ENCODE measurements around the gene PFKFB2.

The PFKFB2 gene

GRCh38 chr1:207091200-207091908 lies 38.3 kb downstream of the PFKFB2 start:
- no peaks in the 10 kb centered on the region for H3K9me3 ChIP-seq
- H3K4me3 ChIP-seq (ENCODE audit: low read depth, low read length), result no peak overlapping the region
- TF ChIP-seq, protein P1, sequence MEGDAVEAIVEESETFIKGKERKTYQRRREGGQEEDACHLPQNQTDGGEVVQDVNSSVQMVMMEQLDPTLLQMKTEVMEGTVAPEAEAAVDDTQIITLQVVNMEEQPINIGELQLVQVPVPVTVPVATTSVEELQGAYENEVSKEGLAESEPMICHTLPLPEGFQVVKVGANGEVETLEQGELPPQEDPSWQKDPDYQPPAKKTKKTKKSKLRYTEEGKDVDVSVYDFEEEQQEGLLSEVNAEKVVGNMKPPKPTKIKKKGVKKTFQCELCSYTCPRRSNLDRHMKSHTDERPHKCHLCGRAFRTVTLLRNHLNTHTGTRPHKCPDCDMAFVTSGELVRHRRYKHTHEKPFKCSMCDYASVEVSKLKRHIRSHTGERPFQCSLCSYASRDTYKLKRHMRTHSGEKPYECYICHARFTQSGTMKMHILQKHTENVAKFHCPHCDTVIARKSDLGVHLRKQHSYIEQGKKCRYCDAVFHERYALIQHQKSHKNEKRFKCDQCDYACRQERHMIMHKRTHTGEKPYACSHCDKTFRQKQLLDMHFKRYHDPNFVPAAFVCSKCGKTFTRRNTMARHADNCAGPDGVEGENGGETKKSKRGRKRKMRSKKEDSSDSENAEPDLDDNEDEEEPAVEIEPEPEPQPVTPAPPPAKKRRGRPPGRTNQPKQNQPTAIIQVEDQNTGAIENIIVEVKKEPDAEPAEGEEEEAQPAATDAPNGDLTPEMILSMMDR (IDR thresholded peaks at IDR 0.05; ENCODE audit: low read depth, low read length), result no peak
- no peaks in the 10 kb centered on the region for H3K4me1 ChIP-seq
- no peak for DNase-seq
- H3K27me3 ChIP-seq, result peaks cover 49% of the 10 kb centered on the region
- H3K36me3 ChIP-seq, result no peaks in the 10 kb centered on the region

- TF ChIP-seq, protein P1 (IDR thresholded peaks at IDR 0.05; ENCODE audit: low read depth, low read length), result no peak
- Histone ChIP-seq H3K36me3 (no peaks in the 10 kb centered on the region), H3K4me1 (no peaks in the 10 kb centered on the region), H3K27me3 (peaks cover 34% of the 10 kb centered on the region), H3K9me3 (no peaks in the 10 kb centered on the region), H3K4me3 (ENCODE audit: low read depth, low read length) (no peak overlapping the region)
- no peak for DNase-seq
These were observed 40.9 kb downstream of the PFKFB2 start for GRCh38 chr1:207093944-207094343.

DNA sequence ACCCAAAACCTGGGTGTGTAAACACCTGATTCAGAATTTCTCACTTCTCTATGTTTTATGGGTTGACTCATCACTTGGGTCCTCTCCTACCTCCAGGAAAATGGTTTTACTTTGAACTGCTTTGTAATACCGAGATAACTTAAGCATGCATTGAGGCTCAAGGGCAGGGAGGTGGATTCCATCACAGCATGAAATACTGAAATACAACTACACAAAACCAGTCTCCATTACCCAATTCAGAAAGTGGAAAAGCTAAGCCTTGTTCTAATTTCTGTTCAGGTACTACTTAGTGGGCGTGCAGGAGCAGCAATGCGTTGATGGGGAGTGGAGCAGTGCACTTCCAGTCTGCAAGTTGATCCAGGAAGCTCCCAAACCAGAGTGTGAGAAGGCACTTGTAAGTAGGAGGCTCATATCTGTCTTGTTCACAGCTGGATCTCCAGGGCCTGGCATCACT lies 44.8 kb downstream of the PFKFB2 start:
- Histone ChIP-seq H3K27me3 (peaks cover 38% of the 10 kb centered on the region), H3K36me3 (no peaks in the 10 kb centered on the region), H3K4me3 (ENCODE audit: low read depth, low read length) (no peak overlapping the region), H3K9me3 (no peaks in the 10 kb centered on the region), H3K4me1 (no peaks in the 10 kb centered on the region)
- TF ChIP-seq, protein P1 (IDR thresholded peaks at IDR 0.05; ENCODE audit: low read depth, low read length), result no peak
- DNase-seq, result no peak

DNA sequence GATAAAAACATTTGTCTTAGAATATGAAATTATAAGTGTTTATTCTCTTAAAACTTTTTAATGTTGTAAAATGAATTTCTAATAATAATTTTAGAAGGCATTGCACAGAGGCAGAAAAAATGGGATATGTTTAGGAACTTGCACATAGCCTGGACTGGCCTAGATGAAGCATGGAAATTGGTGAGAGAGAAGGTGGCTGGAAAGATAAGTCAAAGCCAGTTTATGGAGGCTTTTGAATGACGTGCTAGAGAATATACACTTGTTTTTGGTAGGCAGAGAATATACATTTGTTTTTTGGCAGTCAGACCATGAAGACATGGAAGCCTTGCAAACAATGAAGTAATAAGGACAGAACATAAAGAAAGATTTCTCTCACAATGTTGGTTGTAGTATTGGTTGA lies 48.6 kb downstream of the PFKFB2 start:
- no peaks in the 10 kb centered on the region for H3K9me3 ChIP-seq
- TF ChIP-seq, protein P1 (IDR thresholded peaks at IDR 0.05; ENCODE audit: low read depth, low read length), result no peak
- H3K4me1 ChIP-seq, result no peaks in the 10 kb centered on the region
- H3K36me3 ChIP-seq, result no peaks in the 10 kb centered on the region
- peaks cover 67% of the 10 kb centered on the region for H3K27me3 ChIP-seq
- no peak overlapping the region for H3K4me3 ChIP-seq (ENCODE audit: low read depth, low read length)
- no peak for DNase-seq

GRCh38 chr1:207102146-207102545 lies 49.1 kb downstream of the PFKFB2 start:
- peaks cover 71% of the 10 kb centered on the region for H3K27me3 ChIP-seq
- H3K36me3 ChIP-seq, result no peaks in the 10 kb centered on the region
- no peak overlapping the region for H3K4me3 ChIP-seq (ENCODE audit: low read depth, low read length)
- no peak for DNase-seq
- H3K4me1 ChIP-seq, result no peaks in the 10 kb centered on the region
- H3K9me3 ChIP-seq, result no peaks in the 10 kb centered on the region
- TF ChIP-seq, protein P1 (IDR thresholded peaks at IDR 0.05; ENCODE audit: low read depth, low read length), result no peak

GRCh38 chr1:207102659-207103058 lies 49.6 kb downstream of the PFKFB2 start:
- DNase-seq, result no peak
- H3K36me3 ChIP-seq, result no peaks in the 10 kb centered on the region
- no peaks in the 10 kb centered on the region for H3K4me1 ChIP-seq
- TF ChIP-seq, protein P1 (IDR thresholded peaks at IDR 0.05; ENCODE audit: low read depth, low read length), result no peak
- no peak overlapping the region for H3K4me3 ChIP-seq (ENCODE audit: low read depth, low read length)
- no peaks in the 10 kb centered on the region for H3K9me3 ChIP-seq
- peaks cover 77% of the 10 kb centered on the region for H3K27me3 ChIP-seq

Measured in BE2C (cell line).